SIG-M5 treated with dmso at 0.1 percent for 504 hours (cell line): Measurements from ENCODE around the gene NPPC.
A peak's percentile ranks its signal among the peaks of the same experiment; 100 is the strongest.

Experiments used
- DNase-seq: peaks from one replicate; lab custom pipeline; 2025; ENCODE audit not compliant: unreplicated experiment; lab: John Stamatoyannopoulos, UW

The NPPC gene

GRCh38 chr2:231935815-231936214, 9.6 kb upstream of the NPPC start:
- DNase-seq, result no peak

GRCh38 chr2:231935207-231935524, 9.0 kb upstream of the NPPC start:
- no peak for DNase-seq

GRCh38 chr2:231934441-231935206, 8.4 kb upstream of the NPPC start:
- DNase-seq, result no peak

- DNase-seq, result no peak
These were observed 7.8 kb upstream of the NPPC start for GRCh38 chr2:231933916-231934401.

- no peak for DNase-seq
These were observed 7.1 kb upstream of the NPPC start for GRCh38 chr2:231932985-231933915.

GRCh38 chr2:231932711-231932970, 6.4 kb upstream of the NPPC start:
- no peak for DNase-seq

GRCh38 chr2:231931481-231931915, 5.3 kb upstream of the NPPC start:
- DNase-seq, result no peak

- no peak for DNase-seq
These were observed 4.5 kb upstream of the NPPC start for GRCh38 chr2:231930593-231931281.

GRCh38 chr2:231929961-231930592, 3.9 kb upstream of the NPPC start:
- DNase-seq, result peak; percentile 20

GRCh38 chr2:231928901-231929725, 2.9 kb upstream of the NPPC start:
- DNase-seq, result no peak

- DNase-seq, result no peak
These were observed 2.3 kb upstream of the NPPC start for GRCh38 chr2:231928481-231928880.

- DNase-seq, result no peak
These were observed 1.3 kb upstream of the NPPC start for GRCh38 chr2:231927566-231927890.

- DNase-seq, result peak; percentile 24
These were observed 767 bp upstream of the NPPC start for GRCh38 chr2:231926761-231927565.

- DNase-seq, result peak; percentile 60
These were observed 655 bp downstream of the NPPC start for GRCh38 chr2:231925303-231926179.

GRCh38 chr2:231924889-231925275, 1.3 kb downstream of the NPPC start:
- DNase-seq, result no peak

- no peak for DNase-seq
These were observed 2.0 kb downstream of the NPPC start for GRCh38 chr2:231923951-231924888.

- no peak for DNase-seq
These were observed 3.2 kb downstream of the NPPC start for GRCh38 chr2:231923010-231923344.
